ENCODE results near the gene RNF187.
A peak's percentile ranks its signal among the peaks of the same experiment; 100 is the strongest.

Gene RNF187

GRCh38 chr1:228487336-228488124 is at the start of gene RNF187:
RNF187 (plus strand) TSS chr1:228487382.
- DNase-seq = peak in 1 of 2 experiments; percentile 28

GRCh38 chr1:228437424-228437962 is 49.7 kb upstream of the RNF187 start:
- no peak for DNase-seq

DNA sequence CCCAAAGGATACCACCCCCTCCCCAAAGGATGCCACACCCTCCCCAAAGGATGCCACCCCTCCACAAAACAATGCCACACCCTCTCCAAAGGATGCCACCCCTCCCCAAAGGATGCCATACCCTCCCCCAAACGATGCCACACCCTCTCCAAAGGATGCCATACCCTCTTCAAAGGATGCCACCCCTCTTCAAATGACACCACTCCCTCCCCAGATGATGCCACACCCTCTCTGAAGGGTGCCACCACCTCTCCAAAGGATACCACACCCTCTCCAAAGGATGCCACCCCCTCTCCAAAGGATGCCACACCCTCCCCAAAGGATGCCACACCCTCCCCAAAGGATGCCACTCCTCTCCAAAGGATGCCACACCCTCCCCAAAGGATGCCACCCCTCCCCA is 48.9 kb upstream of the RNF187 start:
- DNase-seq = no peak

DNA sequence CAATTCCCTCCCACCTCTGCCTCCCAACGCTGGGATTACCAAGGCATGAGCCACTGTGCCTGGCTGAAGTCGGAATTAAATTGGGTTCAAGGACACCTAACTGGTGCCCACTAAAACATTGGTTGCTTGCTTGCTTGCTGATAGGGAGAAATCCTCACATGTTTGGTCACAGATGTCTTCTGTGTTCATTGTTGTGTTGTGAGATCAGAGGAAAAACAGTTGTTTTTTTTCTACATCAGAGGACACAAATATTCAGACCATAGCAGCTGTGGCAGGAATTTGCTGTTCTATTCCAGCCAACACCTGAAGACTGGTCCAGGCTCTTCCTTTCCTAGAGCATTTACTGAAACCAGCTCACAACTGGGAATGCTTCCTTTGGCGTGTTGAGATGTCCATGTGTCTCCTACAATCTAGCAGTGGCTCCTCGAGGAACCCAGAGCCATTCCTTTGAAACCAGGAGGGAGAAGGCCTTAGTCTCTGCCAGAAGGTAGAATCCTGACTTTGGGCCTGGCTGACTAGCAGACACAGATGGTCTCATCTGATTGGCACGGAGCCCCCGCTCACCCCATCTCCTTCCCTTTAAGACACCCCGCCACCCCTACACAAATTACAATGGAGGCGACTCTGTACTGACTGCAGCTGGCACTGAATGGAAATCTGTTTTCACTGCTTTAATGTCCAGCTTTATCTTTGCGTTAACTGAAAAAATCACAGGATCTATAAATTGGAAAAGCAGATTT is 46.3 kb upstream of the RNF187 start:
- DNase-seq = no peak

DNA sequence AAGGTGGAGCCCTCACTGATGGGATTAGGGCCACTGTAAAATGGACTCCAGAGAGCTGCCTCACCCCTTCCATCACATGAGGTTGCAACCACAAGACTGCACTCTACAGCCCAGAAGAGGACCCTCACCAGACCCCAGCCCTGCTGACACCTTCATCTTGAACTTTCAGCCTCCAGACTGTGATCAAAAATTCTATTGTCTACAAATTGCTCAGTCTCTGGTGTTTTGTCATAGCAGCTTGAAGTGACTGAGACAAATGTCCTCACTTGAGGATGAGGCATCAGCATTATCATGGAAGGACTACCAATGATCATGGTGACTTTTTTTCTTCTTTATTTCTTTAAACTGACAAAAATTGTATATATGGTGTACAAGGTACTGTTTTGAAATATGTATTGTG is 43.8 kb upstream of the RNF187 start:
- DNase-seq = no peak

- DNase-seq = no peak
Measured at GRCh38 chr1:228445490-228445842, 41.7 kb upstream of the RNF187 start.

DNA sequence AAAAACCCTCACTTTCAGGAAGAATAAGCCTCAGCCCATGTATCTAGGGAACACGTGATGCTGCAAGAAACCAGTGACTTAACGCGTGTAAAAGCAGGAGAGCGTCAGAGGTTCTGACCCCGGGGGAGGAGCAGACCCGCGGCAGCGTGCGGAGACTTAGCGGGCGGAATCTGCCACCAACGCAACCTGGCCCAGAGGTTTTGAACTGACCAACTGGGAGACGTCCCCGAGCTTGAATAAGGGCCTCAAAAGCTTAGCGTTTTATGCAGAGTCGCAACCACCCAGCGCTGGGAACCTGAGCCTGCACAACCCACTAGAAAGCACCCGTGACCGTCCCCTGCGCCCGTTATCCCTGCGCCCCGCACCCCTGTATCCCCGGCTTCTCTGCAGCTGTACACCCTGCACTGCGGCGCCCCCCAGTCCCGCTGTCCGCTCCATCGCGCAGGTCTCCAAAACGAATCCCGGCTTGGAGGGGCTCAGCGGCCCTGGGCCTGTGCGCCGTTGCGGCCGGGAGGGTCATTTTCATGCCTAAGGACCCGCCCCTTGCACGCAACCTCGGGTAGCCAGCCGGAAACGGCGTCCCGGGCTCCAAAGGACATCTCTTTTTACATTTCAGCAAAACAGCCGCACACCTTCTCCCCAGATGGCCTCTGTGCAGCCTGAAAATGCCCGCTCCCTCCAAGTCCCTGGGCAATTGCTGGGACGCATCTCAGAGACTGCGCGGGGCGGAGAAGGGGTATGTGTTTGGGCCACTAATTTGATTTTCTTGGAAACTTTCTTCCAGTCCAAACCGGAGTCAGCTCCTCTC is 41.1 kb upstream of the RNF187 start:
- DNase-seq = no peak

GRCh38 chr1:228446852-228447251 is 40.3 kb upstream of the RNF187 start:
- no peak for DNase-seq

- no peak for DNase-seq
Measured at GRCh38 chr1:228448372-228448771, 38.8 kb upstream of the RNF187 start.

DNA sequence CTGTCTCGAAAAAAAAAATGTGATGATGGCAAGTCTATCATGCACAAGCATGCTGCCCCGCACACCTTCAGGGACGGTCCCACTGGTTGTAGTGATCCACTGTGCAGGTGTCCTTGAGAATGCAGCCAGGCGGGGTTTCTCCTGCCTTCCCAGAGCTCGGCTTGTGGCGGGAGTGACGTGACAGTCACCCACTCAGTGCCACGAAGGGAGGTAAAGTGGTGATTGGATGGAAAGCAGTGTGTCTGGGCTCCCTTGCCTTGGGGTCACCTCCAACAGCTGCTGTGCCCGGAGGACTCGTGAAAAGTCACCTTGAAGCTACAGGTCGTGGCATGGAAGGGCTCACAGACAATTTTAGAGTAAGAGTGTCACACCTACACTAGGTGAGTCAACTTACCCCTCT is 37.0 kb upstream of the RNF187 start:
- no peak for DNase-seq

- no peak for DNase-seq
Measured at GRCh38 chr1:228452194-228453021, 34.8 kb upstream of the RNF187 start.

DNA sequence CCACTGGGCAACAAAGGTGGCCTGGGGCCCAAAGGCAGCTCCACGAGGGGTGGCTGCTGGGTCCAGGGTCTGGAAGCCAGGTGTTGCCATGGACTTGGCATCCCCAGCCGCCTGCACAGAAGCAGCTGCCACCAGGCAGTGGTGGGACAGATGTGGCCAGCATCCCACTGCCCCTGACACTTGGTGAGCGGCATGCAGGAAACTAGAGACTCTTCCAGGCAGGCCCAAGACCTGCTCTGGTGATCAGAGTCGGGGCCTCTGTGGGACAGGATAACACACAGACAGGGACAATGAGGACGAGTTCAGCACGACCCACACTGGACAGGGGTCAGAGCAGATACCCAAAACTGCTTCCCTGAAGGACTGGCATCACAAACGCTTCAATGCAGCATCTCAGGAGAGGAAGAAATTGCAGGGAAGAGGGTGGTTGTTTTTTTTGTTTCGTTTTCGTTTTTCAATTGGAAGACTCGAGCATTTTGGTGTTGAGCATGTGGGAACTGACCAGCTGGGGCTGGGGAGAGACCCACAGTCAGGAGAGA is 34.1 kb upstream of the RNF187 start:
- DNase-seq = no peak

GRCh38 chr1:228453614-228454013 is 33.6 kb upstream of the RNF187 start:
- DNase-seq = no peak

- no peak for DNase-seq
Measured at GRCh38 chr1:228454238-228454637, 32.9 kb upstream of the RNF187 start.

DNA sequence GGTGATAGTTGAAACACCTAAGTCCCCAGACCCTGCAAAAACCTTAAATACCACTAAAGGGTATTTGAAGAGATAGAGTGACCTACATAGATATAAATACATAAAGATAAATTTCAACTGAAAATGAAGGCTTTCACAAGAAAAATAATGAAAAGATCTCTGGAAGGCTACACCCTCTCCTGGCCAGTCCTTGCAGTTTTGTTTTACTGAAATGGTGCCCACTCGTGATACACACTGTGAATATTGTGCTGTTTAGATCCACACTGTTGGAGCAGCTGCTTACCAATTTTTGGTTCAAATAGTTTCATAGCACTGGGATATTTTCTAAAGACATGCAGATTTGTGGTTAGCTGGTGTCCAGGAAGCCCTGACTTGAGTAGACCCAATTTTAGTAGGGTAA is 31.5 kb upstream of the RNF187 start:
- no peak for DNase-seq

GRCh38 chr1:228456252-228457016 is 30.7 kb upstream of the RNF187 start:
- no peak for DNase-seq

GRCh38 chr1:228457017-228457395 is 30.2 kb upstream of the RNF187 start:
- DNase-seq = no peak

- DNase-seq = peak; percentile 72 to 78
Measured at GRCh38 chr1:228457396-228458176, 29.6 kb upstream of the RNF187 start.

GRCh38 chr1:228459091-228459993 is 27.8 kb upstream of the RNF187 start:
- peak; percentile 32 to 42 for DNase-seq

All from activated CD4-positive, alpha-beta T cell treated with anti-CD3 and anti-CD28 coated beads, Interleukin-2, amount 50 U/mL, for 4 hours (primary cell).